K562 (cell line): Measurements from ENCODE around the gene PAQR4. TPM values are rescaled to one million over a fixed set of nuclear protein-coding genes. Genes with fewer than 3 reads are reported as not detected.

Source experiments
- BCOR ChIP-seq: fragments of 450-650 bp; IDR thresholded peaks from 2 replicates; pipeline ENCODE4 v1.6.1; 2016
- CHD2 ChIP-seq: IDR thresholded peaks from 2 replicates; pipeline ENCODE4 v1.6.1; 2011; ENCODE audit warnings: low read depth, low read length
- CREB1 ChIP-seq, 2 experiments: sonication (generic) in 1 of 2; formaldehyde crosslinking in 1 of 2; IDR thresholded peaks; 2 replicates each; pipeline versions ENCODE4 v1.6.1 to v1.8.0; 2012 to 2022; ENCODE audit warnings: inconsistent platforms in 1 of 2, mild to moderate bottlenecking in 1 of 2, missing genetic modification reagents in 1 of 2, moderate library complexity in 1 of 2
- LARP7 ChIP-seq: fragments of 450-650 bp; IDR thresholded peaks from 2 replicates; pipeline ENCODE4 v1.6.1; 2016
- MXD1 ChIP-seq: fragments of 250-450 bp; sonication (Bioruptor Pico); IDR thresholded peaks from 2 replicates; pipeline ENCODE4 v1.8.0; 2021; ENCODE audit warnings: borderline replicate concordance, mild to moderate bottlenecking, moderate library complexity; ENCODE audit not compliant: poor library complexity, severe bottlenecking
- NRF1 ChIP-seq, 2 experiments: fragments of 450-650 bp; IDR thresholded peaks in 1 of 2; conservative IDR thresholded peaks in 1 of 2; 2 replicates each; pipeline ENCODE4 v1.6.1; 2014; ENCODE audit warnings: mild to moderate bottlenecking in 2 of 2
- POLR2A ChIP-seq: fragments of 450-650 bp; conservative IDR thresholded peaks from 2 replicates; pipeline ENCODE4 v1.6.1; 2016
- RBFOX2 ChIP-seq: fragments of 200-400 bp; formaldehyde crosslinking; IDR thresholded peaks from 2 replicates; pipeline ENCODE4 v1.6.1; 2017; ENCODE audit warnings: low read depth, mild to moderate bottlenecking, low read length, moderate library complexity
- REST ChIP-seq, 2 experiments: fragments of 450-650 bp; formaldehyde crosslinking in 1 of 2; IDR thresholded peaks; 2 replicates each; pipeline versions ENCODE4 v1.4.0 to v1.6.1; 2014 to 2020; ENCODE audit warnings: mild to moderate bottlenecking in 2 of 2, borderline replicate concordance in 1 of 2, low read depth in 1 of 2
- SIX5 ChIP-seq, 2 experiments: IDR thresholded peaks; 2 replicates each; pipeline ENCODE4 v1.6.1; 2011; ENCODE audit warnings: low read length in 2 of 2, borderline replicate concordance in 1 of 2, low read depth in 1 of 2, mild to moderate bottlenecking in 1 of 2, moderate library complexity in 1 of 2; ENCODE audit not compliant: insufficient read depth in 1 of 2
- YY1 ChIP-seq, 3 experiments: IDR thresholded peaks; 2 replicates each; pipeline ENCODE4 v1.6.1; 2011; ENCODE audit warnings: low read length in 2 of 3, mild to moderate bottlenecking in 2 of 3, moderate library complexity in 2 of 3, borderline replicate concordance in 1 of 3, control low read depth in 1 of 3, low read depth in 1 of 3; ENCODE audit not compliant: insufficient read depth in 3 of 3, insufficient replicate concordance in 2 of 3, control insufficient read depth in 1 of 3, insufficient read length in 1 of 3; ENCODE audit errors: extremely low read depth in 1 of 3
- ZBTB7A ChIP-seq: IDR thresholded peaks from 2 replicates; pipeline ENCODE4 v1.6.1; 2011; ENCODE audit warnings: low read depth, mild to moderate bottlenecking, low read length, moderate library complexity, borderline replicate concordance; ENCODE audit not compliant: control insufficient read depth
- ZEB2 ChIP-seq: fragments of 450-650 bp; IDR thresholded peaks from 2 replicates; pipeline ENCODE4 v1.6.1; 2016
- ZNF449 ChIP-seq: fragments of 250-450 bp; sonication (Bioruptor Pico); IDR thresholded peaks from 2 replicates; pipeline ENCODE4 v1.8.0; 2022; ENCODE audit warnings: moderate library complexity, mild to moderate bottlenecking, inconsistent platforms
- ZNF511 ChIP-seq: sonication (generic); formaldehyde crosslinking; IDR thresholded peaks from 2 replicates; pipeline ENCODE4 v1.8.0; 2022; ENCODE audit warnings: mild to moderate bottlenecking, missing genetic modification reagents
- polyA plus RNA-seq, 8 experiments: library from polyadenylated mRNA; depleted of rRNA in 4 of 8; stranded (reverse) in 5 of 8; unstranded in 3 of 8; fragments of >200 nt; fragmentation: Nextera tagmentation in 2 of 8; fragmentation: Illumina TruSeq in 1 of 8; extraction: Ambion mirVana in 2 of 8; extraction: Trizol in 1 of 8; gene quantifications; 2 replicates each; pipeline versions ENCODE4 v1.2.1 to v1.2.3, GENCODE V29; 2011 to 2014; ENCODE audit warnings: inconsistent platforms in 1 of 8, missing spikeins in 1 of 8
- total RNA-seq, 7 experiments: library from RNA; depleted of rRNA in 6 of 7; stranded (reverse); fragments of >200 nt in 6 of 7; fragmentation: Illumina TruSeq in 2 of 7; extraction: Trizol in 2 of 7; gene quantifications; 2 replicates each; pipeline versions ENCODE4 v1.2.1 to v1.2.3, GENCODE V29; 2011 to 2021; ENCODE audit warnings: low replicate concordance in 1 of 7

Gene PAQR4
- total and polyA plus RNA-seq, 9 of the 15 experiments (the other 6 are each of a cell fraction or from before 2014, with no cell fraction given) = 0.62 to 40.4 (median 19.5) TPM

- TF ChIP-seq YY1 (IDR thresholded peaks at IDR 0.05; ENCODE audit: borderline replicate concordance in 1 of 3, control insufficient read depth in 1 of 3, extremely low read depth in 1 of 3, insufficient read depth in 3 of 3, insufficient read length in 1 of 3, insufficient replicate concordance in 2 of 3, low read depth in 1 of 3, low read length in 2 of 3) (peak in 2 of 3 experiments; percentile 6 to 38), ZNF449 (CRISPR knock-in tag) (no peak), BCOR (peak; percentile 71), ZBTB7A (peak; percentile 69; the same call in 1 of the 2 replicates), CREB1 (IDR thresholded peaks at IDR 0.05) (no peak), CREB1 (CRISPR knock-in tag; IDR thresholded peaks at IDR 0.05) (peak; percentile 41; the same call in 1 of the 2 replicates), ZEB2 (0 out of 2 replicates have a peak, but pooled peaks have one; percentile 28), LARP7 (peak; percentile 18; the same call in 1 of the 2 replicates), CHD2 (peak; percentile 92), RBFOX2 (peak; percentile 85), ZNF511 (CRISPR knock-in tag) (peak; percentile 64; the same call in 1 of the 2 replicates), REST (IDR thresholded peaks at IDR 0.05; ENCODE audit: borderline replicate concordance) (peak; percentile 79), REST (CRISPR knock-in tag; IDR thresholded peaks at IDR 0.05; ENCODE audit: low read depth) (peak; percentile 62; the same call in 1 of the 2 replicates), SIX5 (IDR thresholded peaks at IDR 0.05; ENCODE audit: borderline replicate concordance in 1 of 2, insufficient read depth in 1 of 2, low read depth in 1 of 2, low read length in 2 of 2) (no peak), MXD1 (CRISPR knock-in tag) (no peak), NRF1 (conservative IDR thresholded peaks at IDR 0.05 in 1 of 2, IDR thresholded peaks at IDR 0.05 in 1 of 2) (peak in 1 of 2 experiments; percentile 42; a peak in 2 of 4 replicates), POLR2A (peak; percentile 52)
Observed at GRCh38 chr16:2983706-2984136, 14.6 kb downstream of the PAQR4 start (continued).
